Adrenal gland (tissue), 12 donors: ENCODE data around the gene LRRC75A. TPM values are rescaled to one million over a fixed set of nuclear protein-coding genes. Genes with fewer than 3 reads are reported as not detected.

ENCODE experiments used
- DNase-seq, 7 donors: peaks; one replicate each; pipeline ENCODE4 v3.0.0-alpha.2; 2019 to 2020
- H3K27ac ChIP-seq, 5 donors: fragments of 200-600 bp; sonication (generic) in 4 of 5; 1 replicate in 3 of 5; 2 replicates in 2 of 5; pipeline versions ENCODE4 v1.5.1 to v1.8.0; 2016 to 2020; ENCODE audit warnings: mild to moderate bottlenecking in 1 of 5
- H3K27me3 ChIP-seq: fragments of 200-600 bp; 2 replicates; pipeline ENCODE4 v1.8.0; 2021
- H3K36me3 ChIP-seq, 2 donors: fragments of 200-600 bp; replicated peaks in 1 of 2; 1 replicate in 1 of 2; 2 replicates in 1 of 2; pipeline versions ENCODE4 v1.5.1 to v1.8.0; 2018 to 2022
- H3K4me1 ChIP-seq, 2 donors: fragments of 200-600 bp; replicated peaks in 1 of 2; 1 replicate in 1 of 2; 2 replicates in 1 of 2; pipeline versions ENCODE4 v1.5.1 to v1.8.0; 2018 to 2021
- H3K4me3 ChIP-seq, 4 donors: fragments of 200-600 bp; sonication (generic) in 3 of 4; one replicate each; pipeline ENCODE4 v1.5.1; 2016 to 2018
- H3K9me3 ChIP-seq, 3 donors: fragments of 200-600 bp; sonication (generic) in 1 of 3; replicated peaks in 1 of 3; 1 replicate in 2 of 3; 2 replicates in 1 of 3; pipeline versions ENCODE4 v1.5.1 to v1.8.0; 2016 to 2021
- POLR2A ChIP-seq, 2 donors: fragments of 450-650 bp; IDR thresholded peaks; one replicate each; pipeline ENCODE4 v1.6.1; 2017; ENCODE audit warnings: antibody characterized with exemption in 2 of 2, mild to moderate bottlenecking in 2 of 2, moderate library complexity in 1 of 2
- WGBS, 4 donors: extraction: QIAGEN DNeasy Blood & Tissue Kit in 2 of 4; methylation state at CpG; one replicate each; pipeline versions ENCODE4 v1.1.5 to v1.1.7; 2013 to 2017; 5-methylcytosine and 5-hydroxymethylcytosine counted together
- intact Hi-C, 2 donors: fragments of 100-400 bp; cut with DNase I; formaldehyde crosslinking; loops; one replicate each; pipeline versions ENCODE4 v1.14.1 to v1.15.0; 2022 to 2023
- polyA plus RNA-seq, 3 donors: library from polyadenylated mRNA; stranded (reverse); fragments of 200-250 nt in 2 of 3; fragments of 350-450 nt in 1 of 3; fragmentation: Illumina TruSeq in 1 of 3; extraction: RNeasy Lipid Tissue Mini Kit (QIAGEN cat#74804) in 1 of 3; gene quantifications; one replicate each; pipeline ENCODE4 v1.2.3, GENCODE V29; 2013 to 2014
- total RNA-seq, 9 donors: library from RNA; depleted of rRNA in 4 of 9; stranded (reverse); fragments of >200 nt in 4 of 9; fragments of 120-200 nt in 1 of 9; fragmentation: NEBNext Ultra II Directional in 1 of 9; extraction: Animal tissue kit (Norgen Biotek cat#: 25700) in 1 of 9; gene quantifications; one replicate each; pipeline versions ENCODE4 v1.1.0 to v1.2.4, GENCODE V29; 2013 to 2023
- TF ChIP-seq, protein P1 (sequence below), 6 experiments: fragments of 450-650 bp in 4 of 6; fragments of 200-600 bp in 2 of 6; sonication (generic) in 1 of 6; IDR thresholded peaks; 1 replicate in 5 of 6; 2 replicates in 1 of 6; pipeline versions ENCODE4 v1.5.1 to v1.8.0; 2016 to 2021; ENCODE audit warnings: antibody characterized with exemption in 6 of 6, mild to moderate bottlenecking in 2 of 6, moderate library complexity in 1 of 6
- donor health status: healthy with polysubstance abuse.
- donor health status: Bipolar disorder and iron deficiency.
- donor health status: DM: yes; HTN: yes; CAD: no.
- donor health status: DM: no; HTN: no; CAD: no.
- donor health status: DM: no; HTN: no; CAD: no.
- donor health status: DM: yes; HTN: yes; CAD: no.

The LRRC75A gene
- total and polyA plus RNA-seq, 12 donors: 7.4 to 49.2 (median 25.5) TPM

DNA sequence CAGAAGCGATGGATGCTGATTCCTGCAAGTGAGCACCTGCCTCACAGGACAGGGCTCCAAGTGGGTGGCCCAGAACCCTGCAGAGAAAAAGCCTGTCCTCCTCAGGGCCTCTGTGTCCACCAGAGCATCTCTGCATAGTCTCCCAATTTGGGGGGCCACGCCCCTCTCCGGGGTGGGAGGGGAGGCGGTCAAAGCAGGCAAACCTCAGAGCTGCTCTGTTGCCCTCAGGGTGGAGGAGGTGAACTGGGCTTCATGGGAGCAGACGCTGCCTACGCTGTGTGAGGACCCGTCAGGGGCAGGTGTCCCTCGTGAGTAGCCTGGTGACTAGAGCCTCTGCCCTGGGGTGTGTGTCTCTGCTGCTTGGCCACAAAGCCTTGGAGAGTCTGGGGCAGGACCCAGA, 57.3 kb downstream of the LRRC75A start:
- TF ChIP-seq POLR2A (IDR thresholded peaks at IDR 0.05): no peak
- TF ChIP-seq, protein P1, sequence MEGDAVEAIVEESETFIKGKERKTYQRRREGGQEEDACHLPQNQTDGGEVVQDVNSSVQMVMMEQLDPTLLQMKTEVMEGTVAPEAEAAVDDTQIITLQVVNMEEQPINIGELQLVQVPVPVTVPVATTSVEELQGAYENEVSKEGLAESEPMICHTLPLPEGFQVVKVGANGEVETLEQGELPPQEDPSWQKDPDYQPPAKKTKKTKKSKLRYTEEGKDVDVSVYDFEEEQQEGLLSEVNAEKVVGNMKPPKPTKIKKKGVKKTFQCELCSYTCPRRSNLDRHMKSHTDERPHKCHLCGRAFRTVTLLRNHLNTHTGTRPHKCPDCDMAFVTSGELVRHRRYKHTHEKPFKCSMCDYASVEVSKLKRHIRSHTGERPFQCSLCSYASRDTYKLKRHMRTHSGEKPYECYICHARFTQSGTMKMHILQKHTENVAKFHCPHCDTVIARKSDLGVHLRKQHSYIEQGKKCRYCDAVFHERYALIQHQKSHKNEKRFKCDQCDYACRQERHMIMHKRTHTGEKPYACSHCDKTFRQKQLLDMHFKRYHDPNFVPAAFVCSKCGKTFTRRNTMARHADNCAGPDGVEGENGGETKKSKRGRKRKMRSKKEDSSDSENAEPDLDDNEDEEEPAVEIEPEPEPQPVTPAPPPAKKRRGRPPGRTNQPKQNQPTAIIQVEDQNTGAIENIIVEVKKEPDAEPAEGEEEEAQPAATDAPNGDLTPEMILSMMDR (IDR thresholded peaks at IDR 0.05): no peak
- intact Hi-C loops: no loop called here
- Histone ChIP-seq H3K27ac (no peak overlapping the region), H3K27me3 (no peaks in the 10 kb centered on the region), H3K9me3 (no peaks in the 10 kb centered on the region), H3K36me3 (no peaks in the 10 kb centered on the region), H3K4me3 (no peak overlapping the region), H3K4me1 (peaks cover under 1 to 6% of the 10 kb centered on the region in 2 donors)
- DNase-seq: no peak
- 52 to 77% (median 58%) methylated on average over 8 of the region's 8 CpGs for WGBS, 4 donors

DNA sequence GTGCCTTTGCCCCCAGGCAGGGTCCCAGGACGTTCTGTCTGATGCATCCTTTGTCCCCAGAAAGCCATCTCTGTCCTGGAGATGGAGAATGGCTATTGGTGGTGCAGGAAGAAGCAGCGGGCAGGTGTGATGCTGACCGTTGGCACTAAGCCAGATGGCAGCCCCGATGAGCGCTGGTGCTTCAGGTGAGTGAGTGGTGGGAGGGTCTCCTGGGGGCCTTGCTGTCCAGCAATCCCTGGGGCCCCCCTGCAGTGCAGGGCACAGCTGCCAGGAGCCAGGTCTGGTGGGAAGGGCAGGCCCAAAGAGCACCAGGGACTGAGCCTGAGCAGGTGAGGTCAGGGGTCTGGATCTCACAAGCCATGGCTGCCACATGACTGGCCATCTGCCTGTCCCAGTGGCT, 58.5 kb downstream of the LRRC75A start:
- H3K36me3 ChIP-seq: peaks cover 0 to 8% of the 10 kb centered on the region in 2 donors
- intact Hi-C loops: no loop called here
- H3K9me3 ChIP-seq: no peaks in the 10 kb centered on the region
- 66 to 90% (median 78%) methylated on average over 3 to 5 of the region's 5 CpGs for WGBS, 4 donors
- H3K27me3 ChIP-seq: no peaks in the 10 kb centered on the region
- peaks cover 0 to 6% of the 10 kb centered on the region in 2 donors for H3K4me1 ChIP-seq
- no peak for TF ChIP-seq POLR2A (IDR thresholded peaks at IDR 0.05)
- TF ChIP-seq, protein P1 (IDR thresholded peaks at IDR 0.05): no peak
- H3K4me3 ChIP-seq: no peak overlapping the region
- H3K27ac ChIP-seq: no peak overlapping the region
- no peak for DNase-seq

DNA sequence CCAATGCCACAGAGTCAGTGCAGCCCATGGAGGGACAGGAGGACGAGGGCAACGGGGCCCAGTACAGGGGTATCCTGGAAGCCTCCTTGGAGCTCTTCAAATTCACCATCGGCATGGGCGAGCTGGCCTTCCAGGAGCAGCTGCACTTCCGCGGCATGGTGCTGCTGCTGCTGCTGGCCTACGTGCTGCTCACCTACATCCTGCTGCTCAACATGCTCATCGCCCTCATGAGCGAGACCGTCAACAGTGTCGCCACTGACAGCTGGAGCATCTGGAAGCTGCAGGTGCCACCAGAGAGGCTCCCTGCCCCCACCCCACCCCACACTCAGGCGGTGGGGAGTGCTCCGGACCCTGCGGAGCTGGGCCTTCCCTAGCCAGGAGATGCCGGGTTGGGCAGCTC, 60.0 kb downstream of the LRRC75A start:
- peaks cover 0 to 21% of the 10 kb centered on the region in 2 donors for H3K36me3 ChIP-seq
- H3K27me3 ChIP-seq: no peaks in the 10 kb centered on the region
- no peaks in the 10 kb centered on the region for H3K9me3 ChIP-seq
- intact Hi-C loops: no loop called here
- DNase-seq: no peak
- H3K4me3 ChIP-seq: no peak overlapping the region
- TF ChIP-seq, protein P1 (IDR thresholded peaks at IDR 0.05): no peak
- TF ChIP-seq POLR2A (IDR thresholded peaks at IDR 0.05): no peak
- H3K27ac ChIP-seq: no peak overlapping the region
- H3K4me1 ChIP-seq: no peaks in the 10 kb centered on the region
- WGBS, 4 donors: 90 to 97% (median 95%) methylated on average over 2 to 15 of the region's 15 CpGs

DNA sequence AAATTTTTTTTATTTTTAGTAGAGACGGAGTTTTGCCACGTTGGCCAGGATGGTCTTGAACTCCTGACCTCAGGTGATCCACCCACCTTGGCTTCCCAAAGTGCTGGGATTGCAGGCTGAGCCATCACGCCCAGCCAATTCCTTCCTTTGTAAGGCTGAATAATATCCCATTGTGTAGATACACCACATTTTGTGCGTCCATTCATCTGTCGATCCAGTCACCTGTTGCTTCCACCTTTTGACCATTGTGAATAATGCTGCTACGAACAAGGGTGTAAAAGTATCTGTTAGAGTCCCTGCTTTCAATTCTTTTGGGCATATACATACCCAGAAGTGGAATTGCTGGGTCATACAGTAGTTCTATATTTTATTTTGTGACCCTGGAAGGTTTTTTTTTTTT, 61.3 kb downstream of the LRRC75A start:
- TF ChIP-seq POLR2A (IDR thresholded peaks at IDR 0.05): no peak
- TF ChIP-seq, protein P1 (IDR thresholded peaks at IDR 0.05): no peak
- Histone ChIP-seq H3K4me3 (no peak overlapping the region), H3K27ac (no peak overlapping the region), H3K36me3 (peaks cover 0 to 24% of the 10 kb centered on the region in 2 donors), H3K27me3 (no peaks in the 10 kb centered on the region), H3K9me3 (no peaks in the 10 kb centered on the region), H3K4me1 (no peaks in the 10 kb centered on the region)
- 65 to 76% (median 72%) methylated on average over 6 of the region's 6 CpGs for WGBS, 4 donors
- intact Hi-C loops: no loop called here
- DNase-seq: no peak
